ENCODE data around the gene SNTB2. TPM values are rescaled to one million over a fixed set of nuclear protein-coding genes. Genes with fewer than 3 reads are reported as not detected.

Gene SNTB2
- total and polyA plus RNA-seq, 10 of the 15 experiments (the other 5 are each of a cell fraction or from before 2014, with no cell fraction given) = 1.2 to 15.7 (median 5.0) TPM

- CTCF ChIA-PET = interaction anchor here (0.6 to 8.5 kb wide), 37 partner anchors 8 to 604 kb away, joined by 3 to 193 read pairs (median 4); partner anchors contain the start of genes NOB1 and SNTB2
- no TSS peak for BruUV-seq (replicated peaks)
- in situ Hi-C loops (cut with MboI) (loop anchor here (5.0 kb wide), 1 partner anchor 137 kb away; no protein-coding TSS in a partner anchor), intact Hi-C loops (cut with micrococcal nuclease; ENCODE audit: unreplicated experiment) (loop anchor here (1.0 kb wide), 1 partner anchor 137 kb away; no protein-coding TSS in a partner anchor)
- no peak overlapping the region for H3K9ac ChIP-seq (ENCODE audit: control insufficient read depth, insufficient read depth, low read length)
- TF ChIP-seq RCOR1 (conservative IDR thresholded peaks at IDR 0.05; ENCODE audit: low read depth, low read length) (no peak), CHD2 (IDR thresholded peaks at IDR 0.05; ENCODE audit: borderline replicate concordance, low read depth, low read length) (no peak), CTCF (IDR thresholded peaks at IDR 0.05 in 2 of 3, conservative IDR thresholded peaks at IDR 0.05 in 1 of 3; ENCODE audit: control insufficient read depth in 2 of 3, extremely low read depth in 1 of 3, insufficient read depth in 1 of 3, low read depth in 3 of 3, low read length in 3 of 3) (peak; percentile 64 to 76 (median 75)), KDM1A (IDR thresholded peaks at IDR 0.05; ENCODE audit: borderline replicate concordance) (no peak), RAD21 (IDR thresholded peaks at IDR 0.05; ENCODE audit: insufficient read depth, low read depth, low read length) (peak; percentile 84), SMC3 (IDR thresholded peaks at IDR 0.05; ENCODE audit: borderline replicate concordance, low read length) (peak; percentile 62; the same call in 1 of the 2 replicates), ZNF274 (IDR thresholded peaks at IDR 0.05; ENCODE audit: insufficient read depth, insufficient read length) (no peak), SIX5 (IDR thresholded peaks at IDR 0.05; ENCODE audit: low read depth, low read length, severe bottlenecking) (no peak), ZNF592 (IDR thresholded peaks at IDR 0.05) (0 out of 2 replicates have a peak, but pooled peaks have one; percentile 18), PML (IDR thresholded peaks at IDR 0.05; ENCODE audit: low read length) (no peak), STAT1 (conservative IDR thresholded peaks at IDR 0.05) (no peak), HDGF (IDR thresholded peaks at IDR 0.05) (no peak), ATF7 (IDR thresholded peaks at IDR 0.05; ENCODE audit: low read depth) (no peak), MYB (IDR thresholded peaks at IDR 0.05; ENCODE audit: borderline replicate concordance, low read depth, low read length) (no peak)
- no peak overlapping the region for H3K4me2 ChIP-seq (ENCODE audit: control insufficient read depth, insufficient read depth)
- SMC1A ChIA-PET (ENCODE audit: uncharacterized antibody, unreplicated experiment) = interaction anchor here (0.7 to 6.0 kb wide), 17 partner anchors 10 to 303 kb away, joined by 3 to 117 read pairs (median 4); partner anchors contain the start of gene SNTB2
- no peaks in the 10 kb centered on the region for H3K27me3 ChIP-seq (replicated peaks in 1 of 2; ENCODE audit: control insufficient read depth in 2 of 2, insufficient read depth in 2 of 2, low read length in 1 of 2)
- H3K4me1 ChIP-seq (ENCODE audit: control insufficient read depth, insufficient read depth, low read length) = no peaks in the 10 kb centered on the region
- RAD21 ChIA-PET (ENCODE audit: unreplicated experiment) = interaction anchor here (0.7 to 5.6 kb wide), 8 partner anchors 14 to 188 kb away, joined by 3 to 69 read pairs (median 4); partner anchors contain the start of genes CHTF8 and UTP4
- WGBS (ENCODE audit: insufficient coverage, insufficient replicate concordance, low lambda C conversion rate, missing lambda C conversion rate) = 67% methylated on average over 16 of the region's 16 CpGs
- no peaks in the 10 kb centered on the region for H3K9me3 ChIP-seq (replicated peaks; ENCODE audit: control insufficient read depth, insufficient read depth, low read length)
- ATAC-seq = peak; percentile 96
- no peak overlapping the region for H3K27ac ChIP-seq (ENCODE audit: control insufficient read depth, insufficient read depth)
- no peak for DNase-seq (ENCODE audit: low read depth, low spot score)
- POLR2A ChIA-PET = interaction anchor here (0.6 kb wide), 2 partner anchors 18 kb away, joined by 3 read pairs; partner anchors contain the start of genes CHTF8 and UTP4
- H3K4me3 ChIP-seq = no peak overlapping the region
- H2AFZ ChIP-seq (ENCODE audit: control insufficient read depth, low read depth, low read length) = no peak overlapping the region
- peaks cover 1% of the 10 kb centered on the region; the same call in 1 of the 2 replicates for H3K79me2 ChIP-seq (ENCODE audit: control insufficient read depth, insufficient read depth, low read length)
- no peaks in the 10 kb centered on the region; the same call in 1 of the 2 replicates for H4K20me1 ChIP-seq (ENCODE audit: control insufficient read depth, insufficient read depth)
- peak; percentile 78 for FAIRE-seq
- H3K36me3 ChIP-seq (ENCODE audit: control insufficient read depth in 2 of 2, insufficient read depth in 2 of 2, low read length in 1 of 2) = peaks cover 13 to 33% of the 10 kb centered on the region in 2 experiments
Observed at GRCh38 chr16:69150146-69150865, 36.7 kb upstream of the SNTB2 start.
